ENCODE data around the gene ELK4. TPM values are rescaled to one million over a fixed set of nuclear protein-coding genes. Genes with fewer than 3 reads are reported as not detected.

The ELK4 gene
- polyA plus RNA-seq, 1 donor (not counting 4 experiments of a cell fraction or from before 2014, with no cell fraction given), result 8.6 TPM

- H3K27ac ChIP-seq (ENCODE audit: control insufficient read depth, insufficient read depth, low read length), result no peak overlapping the region
- H3K9me3 ChIP-seq (ENCODE audit: control insufficient read depth, low read depth, low read length), result no peaks in the 10 kb centered on the region
- no peak for DNase-seq (ENCODE audit: low read depth, low spot score)
- dilution Hi-C loops (cut with MboI; ENCODE audit: extremely low pct_ligation_motif_present, low sequenced_read_pairs), result no loop called here
- H3K9ac ChIP-seq (ENCODE audit: control insufficient read depth, extremely low read depth, insufficient read depth, low read length), result no peak overlapping the region
- H3K27me3 ChIP-seq (ENCODE audit: control insufficient read depth, extremely low read depth, insufficient read depth, low read length), result no peaks in the 10 kb centered on the region
- FAIRE-seq, result no peak
- H3K79me2 ChIP-seq (ENCODE audit: control insufficient read depth, insufficient read depth, low read length), result peaks cover 4% of the 10 kb centered on the region
- H3K4me1 ChIP-seq (ENCODE audit: control insufficient read depth, extremely low read depth, insufficient read depth, low read length), result peaks cover 19% of the 10 kb centered on the region
- H3K9me1 ChIP-seq (ENCODE audit: control insufficient read depth, extremely low read depth, insufficient read depth, low read length), result no peaks in the 10 kb centered on the region
- H3K4me2 ChIP-seq (ENCODE audit: control insufficient read depth, extremely low read depth, insufficient read depth, low read depth, low read length), result no peak overlapping the region
- no peak overlapping the region for H2AFZ ChIP-seq (ENCODE audit: control insufficient read depth, low read length)
- peaks cover 0 to 2% of the 10 kb centered on the region in 2 experiments for H3K36me3 ChIP-seq (ENCODE audit: control insufficient read depth in 2 of 2, extremely low read depth in 1 of 2, insufficient read depth in 2 of 2, low read length in 2 of 2)
- H4K20me1 ChIP-seq (ENCODE audit: control insufficient read depth, extremely low read depth, insufficient read depth, low read length), result no peaks in the 10 kb centered on the region
- TF ChIP-seq CTCF (optimal IDR thresholded peaks at IDR 0.05 in 1 of 3, IDR thresholded peaks at IDR 0.05 in 1 of 3, conservative IDR thresholded peaks at IDR 0.05 in 1 of 3; ENCODE audit: extremely low read depth in 1 of 3, insufficient read depth in 2 of 3, low read length in 3 of 3) (no peak), EZH2 (IDR thresholded peaks at IDR 0.05; ENCODE audit: low read length) (no peak)
- no peak overlapping the region for H3K4me3 ChIP-seq (ENCODE audit: control insufficient read depth in 2 of 3, extremely low read depth in 1 of 3, insufficient read depth in 2 of 3, low read depth in 1 of 3, low read length in 3 of 3)
These were observed 44.2 kb upstream of the ELK4 start for GRCh38 chr1:205676002-205676401.

- H3K79me2 ChIP-seq (ENCODE audit: control insufficient read depth, insufficient read depth, low read length), result peaks cover 4% of the 10 kb centered on the region
- H3K4me1 ChIP-seq (ENCODE audit: control insufficient read depth, extremely low read depth, insufficient read depth, low read length), result peaks cover 15% of the 10 kb centered on the region
These were observed 43.4 kb upstream of the ELK4 start for GRCh38 chr1:205675247-205675646.

More at GRCh38 chr1:205675247-205675646, 43.4 kb upstream of the ELK4 start:
- Histone ChIP-seq H3K27ac (ENCODE audit: control insufficient read depth, insufficient read depth, low read length) (no peak overlapping the region), H3K9me3 (ENCODE audit: control insufficient read depth, low read depth, low read length) (no peaks in the 10 kb centered on the region), H3K4me2 (ENCODE audit: control insufficient read depth, extremely low read depth, insufficient read depth, low read depth, low read length) (no peak overlapping the region), H3K9me1 (ENCODE audit: control insufficient read depth, extremely low read depth, insufficient read depth, low read length) (no peaks in the 10 kb centered on the region), H4K20me1 (ENCODE audit: control insufficient read depth, extremely low read depth, insufficient read depth, low read length) (no peaks in the 10 kb centered on the region), H3K36me3 (ENCODE audit: control insufficient read depth in 2 of 2, extremely low read depth in 1 of 2, insufficient read depth in 2 of 2, low read length in 2 of 2) (peaks cover 0 to 2% of the 10 kb centered on the region in 2 experiments), H3K9ac (ENCODE audit: control insufficient read depth, extremely low read depth, insufficient read depth, low read length) (no peak overlapping the region), H3K27me3 (ENCODE audit: control insufficient read depth, extremely low read depth, insufficient read depth, low read length) (no peaks in the 10 kb centered on the region), H2AFZ (ENCODE audit: control insufficient read depth, low read length) (no peak overlapping the region), H3K4me3 (ENCODE audit: control insufficient read depth in 2 of 3, extremely low read depth in 1 of 3, insufficient read depth in 2 of 3, low read depth in 1 of 3, low read length in 3 of 3) (no peak overlapping the region)
- no peak for FAIRE-seq
- TF ChIP-seq CTCF (optimal IDR thresholded peaks at IDR 0.05 in 1 of 3, IDR thresholded peaks at IDR 0.05 in 1 of 3, conservative IDR thresholded peaks at IDR 0.05 in 1 of 3; ENCODE audit: extremely low read depth in 1 of 3, insufficient read depth in 2 of 3, low read length in 3 of 3), result no peak
- no peak for TF ChIP-seq EZH2 (IDR thresholded peaks at IDR 0.05; ENCODE audit: low read length)
- dilution Hi-C loops (cut with MboI; ENCODE audit: extremely low pct_ligation_motif_present, low sequenced_read_pairs), result no loop called here
- DNase-seq (ENCODE audit: low read depth, low spot score), result no peak
